OCI-LY3 (cell line): ENCODE data around the gene ANK3.

Experiments
- H2AFZ ChIP-seq: fragments of 200-600, 300-600 bp; shearing (Covaris generic); 2 replicates; pipeline ENCODE4 v1.6.0; 2014; ENCODE audit warnings: antibody characterized with exemption, low read depth, low read length
- H3K27ac ChIP-seq: fragments of 200-600, 300-600 bp; sonication (generic); 2 replicates; pipeline ENCODE4 v1.5.1; 2014; ENCODE audit warnings: mild to moderate bottlenecking, low read length, moderate library complexity, mixed read lengths
- H3K27me3 ChIP-seq: fragments of 200-600, 300-600 bp; sonication (generic); 2 replicates; pipeline ENCODE4 v1.6.1; 2014; ENCODE audit warnings: low read depth, low read length, mixed read lengths
- H3K36me3 ChIP-seq: fragments of 200-600, 300-600 bp; sonication (generic); replicated peaks from 2 replicates; pipeline ENCODE3; 2014; ENCODE audit warnings: low read depth, low read length, mixed read lengths
- H3K4me1 ChIP-seq: fragments of 300-600, 200-600 bp; sonication (generic); 2 replicates; pipeline ENCODE4 v1.6.1; 2014; ENCODE audit warnings: low read length, mixed read lengths
- H3K4me2 ChIP-seq: fragments of 200-600, 300-600 bp; sonication (generic); 2 replicates; pipeline ENCODE4 v1.6.1; 2014; ENCODE audit warnings: low read length, mixed read lengths
- H3K4me3 ChIP-seq: fragments of 300-600, 200-600 bp; sonication (generic); 2 replicates; pipeline ENCODE4 v1.5.1; 2014; ENCODE audit warnings: antibody characterized with exemption, mild to moderate bottlenecking, low read length, moderate library complexity
- H3K79me2 ChIP-seq: fragments of 300-600, 200-600 bp; shearing (Covaris generic); 2 replicates; pipeline ENCODE4 v1.6.1; 2014; ENCODE audit warnings: mild to moderate bottlenecking, low read length, mixed read lengths
- H3K9ac ChIP-seq: fragments of 300-600, 200-600 bp; shearing (Covaris generic); 2 replicates; pipeline ENCODE4 v1.6.0; 2014; ENCODE audit warnings: mild to moderate bottlenecking, low read length, moderate library complexity
- H3K9me3 ChIP-seq: fragments of 200-600, 300-600 bp; shearing (Covaris generic); 2 replicates; pipeline ENCODE4 v1.6.1; 2014; ENCODE audit warnings: low read length, mixed read lengths; ENCODE audit not compliant: insufficient read depth
- H4K20me1 ChIP-seq: fragments of 200-600, 300-600 bp; sonication (generic); 2 replicates; pipeline ENCODE4 v1.6.1; 2016; ENCODE audit warnings: low read length, mixed read lengths; ENCODE audit not compliant: insufficient read depth
- CTCF ChIP-seq: fragments of 200-600, 300-600 bp; sonication (generic); IDR thresholded peaks from 2 replicates; pipeline ENCODE4 v1.5.1; 2014; ENCODE audit warnings: antibody characterized with exemption, low read length, low read depth
- EZH2phosphoT487 ChIP-seq: fragments of 200-600 bp; shearing (Covaris generic); IDR thresholded peaks from 2 replicates; pipeline ENCODE4 v1.6.1; 2018; ENCODE audit warnings: antibody characterized with exemption, mixed run types, low read depth

The ANK3 gene

GRCh38 chr10:60222047-60222446 is 167.6 kb downstream of the ANK3 start:
- no peak overlapping the region for H3K27ac ChIP-seq
- no peaks in the 10 kb centered on the region for H3K79me2 ChIP-seq
- H3K4me3 ChIP-seq = no peak overlapping the region
- no peak overlapping the region for H3K4me2 ChIP-seq
- no peaks in the 10 kb centered on the region for H3K27me3 ChIP-seq
- H3K4me1 ChIP-seq = no peaks in the 10 kb centered on the region
- H3K36me3 ChIP-seq = no peaks in the 10 kb centered on the region
- no peak overlapping the region for H3K9ac ChIP-seq
- H2AFZ ChIP-seq = no peak overlapping the region
- no peak for TF ChIP-seq CTCF
- no peak for TF ChIP-seq EZH2phosphoT487
- no peaks in the 10 kb centered on the region for H4K20me1 ChIP-seq
- H3K9me3 ChIP-seq = no peaks in the 10 kb centered on the region

GRCh38 chr10:60212195-60212594 is 177.5 kb downstream of the ANK3 start:
- H3K9ac ChIP-seq = no peak overlapping the region
- H3K36me3 ChIP-seq = no peaks in the 10 kb centered on the region
- H3K4me3 ChIP-seq = no peak overlapping the region
- peaks cover 11% of the 10 kb centered on the region for H3K4me1 ChIP-seq
- no peak overlapping the region for H3K27ac ChIP-seq
- H3K79me2 ChIP-seq = no peaks in the 10 kb centered on the region
- H4K20me1 ChIP-seq = no peaks in the 10 kb centered on the region
- no peak overlapping the region for H3K4me2 ChIP-seq
- H3K9me3 ChIP-seq = no peaks in the 10 kb centered on the region
- TF ChIP-seq CTCF (no peak), EZH2phosphoT487 (no peak)
- H2AFZ ChIP-seq = no peak overlapping the region
- H3K27me3 ChIP-seq = no peaks in the 10 kb centered on the region

- no peak overlapping the region for H3K4me3 ChIP-seq
- TF ChIP-seq EZH2phosphoT487 = no peak
- TF ChIP-seq CTCF = no peak
- no peaks in the 10 kb centered on the region for H3K36me3 ChIP-seq
- H3K4me2 ChIP-seq = peak overlapping the region; percentile 37
- no peak overlapping the region for H2AFZ ChIP-seq
- H3K4me1 ChIP-seq = peaks cover 11% of the 10 kb centered on the region
- H3K9me3 ChIP-seq = no peaks in the 10 kb centered on the region
- H3K27ac ChIP-seq = no peak overlapping the region
- H3K9ac ChIP-seq = no peak overlapping the region
- no peaks in the 10 kb centered on the region for H3K79me2 ChIP-seq
- H4K20me1 ChIP-seq = no peaks in the 10 kb centered on the region
- H3K27me3 ChIP-seq = no peaks in the 10 kb centered on the region
These were observed 179.7 kb downstream of the ANK3 start for GRCh38 chr10:60209874-60210570.

GRCh38 chr10:60208676-60209269 is 180.9 kb downstream of the ANK3 start:
- Histone ChIP-seq H2AFZ (0 out of 2 replicates have a peak overlapping the region, but pooled peaks have one; percentile 41), H3K9ac (no peak overlapping the region), H3K27me3 (no peaks in the 10 kb centered on the region), H3K9me3 (no peaks in the 10 kb centered on the region), H3K79me2 (no peaks in the 10 kb centered on the region), H3K4me2 (peak overlapping the region; percentile 35), H3K36me3 (no peaks in the 10 kb centered on the region), H4K20me1 (no peaks in the 10 kb centered on the region), H3K4me1 (peaks cover 11% of the 10 kb centered on the region), H3K4me3 (0 out of 2 replicates have a peak overlapping the region, but pooled peaks have one; percentile 19), H3K27ac (no peak overlapping the region)
- TF ChIP-seq CTCF = peak; percentile 77
- TF ChIP-seq EZH2phosphoT487 = no peak
